Tibial nerve (tissue), 4 donors: ENCODE measurements around the gene GPHN. TPM values are rescaled to one million over a fixed set of nuclear protein-coding genes. Genes with fewer than 3 reads are reported as not detected.

Experiments used
- DNase-seq, 2 donors: peaks; one replicate each; pipeline ENCODE4 v3.0.0-alpha.2; 2019; ENCODE audit warnings: low spot score in 2 of 2
- H3K27ac ChIP-seq, 4 donors: fragments of 200-600 bp; sonication (generic) in 3 of 4; one replicate each; pipeline ENCODE4 v1.5.1; 2017 to 2019; ENCODE audit warnings: mild to moderate bottlenecking in 1 of 4
- H3K27me3 ChIP-seq, 2 donors: fragments of 200-600 bp; sonication (generic) in 1 of 2; one replicate each; pipeline versions ENCODE4 v1.5.1 to v1.6.0; 2017 to 2019
- H3K36me3 ChIP-seq, 3 donors: fragments of 200-600 bp; sonication (generic); one replicate each; pipeline ENCODE4 v1.5.1; 2018 to 2019
- H3K4me1 ChIP-seq, 4 donors: fragments of 200-600 bp; sonication (generic) in 3 of 4; one replicate each; pipeline ENCODE4 v1.5.1; 2017 to 2019
- H3K4me3 ChIP-seq, 4 donors: fragments of 200-600 bp; sonication (generic) in 3 of 4; one replicate each; pipeline ENCODE4 v1.5.1; 2017 to 2019; ENCODE audit warnings: mild to moderate bottlenecking in 1 of 4, moderate library complexity in 1 of 4
- H3K9me3 ChIP-seq, 4 donors: fragments of 200-600 bp; sonication (generic) in 3 of 4; one replicate each; pipeline ENCODE4 v1.5.1; 2017 to 2019
- CTCF ChIP-seq, 5 experiments: fragments of 200-600 bp in 3 of 5; fragments of 450-650 bp in 2 of 5; sonication (generic) in 3 of 5; IDR thresholded peaks; one replicate each; pipeline ENCODE4 v1.5.1; 2016 to 2019; ENCODE audit warnings: antibody characterized with exemption in 5 of 5, mild to moderate bottlenecking in 3 of 5, moderate library complexity in 2 of 5
- EP300 ChIP-seq, 2 donors: sonication (generic); formaldehyde crosslinking; IDR thresholded peaks; one replicate each; pipeline ENCODE4 v1.6.1; 2017; ENCODE audit warnings: antibody characterized with exemption in 2 of 2, mild to moderate bottlenecking in 1 of 2
- POLR2A ChIP-seq, 2 donors: fragments of 450-650 bp; IDR thresholded peaks; one replicate each; pipeline ENCODE4 v1.6.1; 2017; ENCODE audit warnings: antibody characterized with exemption in 2 of 2, mild to moderate bottlenecking in 2 of 2, moderate library complexity in 2 of 2
- WGBS, 2 donors: methylation state at CpG; one replicate each; pipeline ENCODE4 v1.1.5; 2018; 5-methylcytosine and 5-hydroxymethylcytosine counted together
- total RNA-seq, 4 donors: library from RNA; depleted of rRNA; stranded (reverse); fragments of >200 nt; gene quantifications; one replicate each; pipeline ENCODE4 v1.1.0, GENCODE V29; 2016

Gene GPHN
- total RNA-seq, 4 donors from 2014 or later: 16.3 to 73.0 (median 36.8) TPM

- DNase-seq: no peak
- no peaks in the 10 kb centered on the region for H3K9me3 ChIP-seq
- H3K27me3 ChIP-seq: no peaks in the 10 kb centered on the region
- no peak overlapping the region for H3K4me3 ChIP-seq
- no peak for TF ChIP-seq POLR2A (IDR thresholded peaks at IDR 0.05)
- TF ChIP-seq CTCF (IDR thresholded peaks at IDR 0.05): no peak
- TF ChIP-seq EP300 (IDR thresholded peaks at IDR 0.05): no peak
- H3K27ac ChIP-seq: no peak overlapping the region
- H3K4me1 ChIP-seq: peaks cover 0 to 12% (median 0%) of the 10 kb centered on the region in 4 donors
- H3K36me3 ChIP-seq: no peaks in the 10 kb centered on the region
Measured at GRCh38 chr14:66493750-66494149, 14.2 kb upstream of the GPHN start.

DNA sequence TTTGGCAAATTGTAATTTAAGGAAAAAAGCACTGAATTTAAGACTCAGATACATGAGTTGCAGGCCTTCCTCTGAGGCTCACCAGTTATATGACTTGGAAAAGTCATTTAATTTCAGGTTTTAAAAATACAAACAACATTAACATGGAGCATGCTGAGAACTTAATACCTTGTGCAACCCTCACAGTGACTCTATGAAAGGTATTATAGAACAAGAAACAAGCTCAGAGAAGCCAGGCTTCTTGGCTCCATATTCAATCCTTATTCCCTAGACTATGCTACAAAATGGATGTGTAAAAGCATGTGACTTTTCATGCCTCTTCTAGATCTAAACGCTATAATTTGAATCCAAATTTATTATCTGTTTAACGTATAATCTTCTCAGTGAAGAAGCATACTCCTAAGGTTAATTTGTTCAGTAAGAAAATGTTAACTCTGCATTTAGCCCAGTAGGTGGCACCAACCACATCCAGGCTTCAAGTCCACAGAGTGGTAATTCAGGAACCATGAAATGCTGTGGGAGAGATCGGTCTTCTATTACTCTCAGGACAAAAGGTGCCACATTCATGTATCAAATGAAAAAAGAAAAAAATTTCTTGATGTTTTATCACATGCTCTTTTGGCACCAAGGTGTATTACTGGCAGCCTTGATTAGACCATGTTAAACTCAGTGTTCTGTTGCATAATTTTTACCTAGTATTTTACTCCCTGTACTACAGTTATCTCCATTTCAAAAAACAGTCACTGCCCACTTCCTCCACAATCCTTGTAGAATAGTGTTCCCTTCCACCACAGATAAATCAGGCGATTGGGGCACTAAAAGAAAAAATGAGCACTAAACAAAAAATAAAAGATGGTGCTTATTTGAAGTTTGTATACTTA, 12.5 kb upstream of the GPHN start:
- no peaks in the 10 kb centered on the region for H3K9me3 ChIP-seq
- 3 to 4% methylated on average over 4 of the region's 4 CpGs for WGBS, 2 donors
- TF ChIP-seq EP300 (IDR thresholded peaks at IDR 0.05) (no peak), CTCF (IDR thresholded peaks at IDR 0.05) (peak; percentile 63 to 80 (median 68))
- H3K4me3 ChIP-seq: no peak overlapping the region
- H3K27ac ChIP-seq: no peak overlapping the region
- DNase-seq: peak in 1 of 2 donors; percentile 39
- no peaks in the 10 kb centered on the region for H3K27me3 ChIP-seq
- H3K4me1 ChIP-seq: peaks cover 0 to 12% (median 0%) of the 10 kb centered on the region in 4 donors
- no peaks in the 10 kb centered on the region for H3K36me3 ChIP-seq

DNA sequence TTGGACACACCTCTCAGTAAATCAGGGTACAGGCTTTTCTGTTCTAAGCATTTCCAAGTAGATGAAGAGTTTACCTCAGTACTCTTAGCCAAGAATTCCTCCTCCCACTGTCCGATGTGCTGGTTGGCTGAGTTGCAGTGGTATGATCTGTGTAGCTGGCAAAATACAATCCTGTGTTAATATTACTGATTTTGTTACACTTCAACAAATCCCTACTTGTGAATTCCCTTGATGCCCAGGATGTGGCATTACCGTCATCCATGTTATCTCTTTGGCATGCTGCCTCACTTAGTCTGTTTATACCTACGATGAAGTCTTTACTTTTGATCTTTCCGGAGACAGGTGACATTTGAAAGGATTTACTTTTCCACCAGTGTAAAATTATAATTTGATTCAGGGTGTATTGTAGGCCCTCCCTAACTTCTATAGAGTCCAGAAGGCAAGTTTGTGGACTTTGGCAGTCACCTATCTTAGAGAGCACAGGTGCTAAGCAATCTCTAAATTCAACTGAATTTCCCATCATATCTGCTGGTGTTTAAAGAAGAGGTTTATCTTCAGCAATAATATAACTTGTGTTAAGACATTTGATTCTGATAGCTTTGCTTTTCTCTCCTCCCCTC, 11.6 kb upstream of the GPHN start:
- H3K27ac ChIP-seq: no peak overlapping the region
- TF ChIP-seq POLR2A (IDR thresholded peaks at IDR 0.05): no peak
- TF ChIP-seq EP300 (IDR thresholded peaks at IDR 0.05): no peak
- TF ChIP-seq CTCF (IDR thresholded peaks at IDR 0.05): no peak
- peaks cover 0 to 12% (median 0%) of the 10 kb centered on the region in 4 donors for H3K4me1 ChIP-seq
- no peak overlapping the region for H3K4me3 ChIP-seq
- DNase-seq: no peak
- 76 to 82% methylated on average over 4 of the region's 4 CpGs for WGBS, 2 donors
- H3K36me3 ChIP-seq: no peaks in the 10 kb centered on the region
- no peaks in the 10 kb centered on the region for H3K9me3 ChIP-seq
- no peaks in the 10 kb centered on the region for H3K27me3 ChIP-seq

DNA sequence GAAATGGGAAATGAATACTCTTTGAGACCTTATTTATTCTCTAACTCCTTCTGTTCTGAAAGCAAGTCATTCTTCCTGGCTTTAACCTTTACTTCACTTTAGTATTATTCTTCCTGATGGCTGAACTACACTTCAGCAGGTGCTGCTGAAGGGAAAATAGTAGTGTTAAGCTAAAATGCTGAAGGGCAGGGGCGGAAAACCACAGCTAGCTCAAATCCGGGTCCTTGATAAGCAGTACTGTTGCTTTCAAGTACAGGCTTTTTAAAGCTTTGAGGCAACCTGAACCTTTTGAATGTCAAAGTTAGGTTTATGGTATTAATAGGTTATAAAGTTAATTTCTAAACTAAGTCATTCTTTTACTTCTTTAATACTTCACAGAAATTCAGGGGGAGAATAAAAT, 11.0 kb upstream of the GPHN start:
- no peak for TF ChIP-seq POLR2A (IDR thresholded peaks at IDR 0.05)
- no peak for TF ChIP-seq CTCF (IDR thresholded peaks at IDR 0.05)
- TF ChIP-seq EP300 (IDR thresholded peaks at IDR 0.05): no peak
- H3K27ac ChIP-seq: no peak overlapping the region
- H3K27me3 ChIP-seq: no peaks in the 10 kb centered on the region
- H3K4me1 ChIP-seq: peaks cover 0 to 12% (median 0%) of the 10 kb centered on the region in 4 donors
- no peak overlapping the region for H3K4me3 ChIP-seq
- DNase-seq: no peak
- WGBS, 2 donors: 71 to 74% methylated on average over 2 of the region's 2 CpGs
- H3K9me3 ChIP-seq: no peaks in the 10 kb centered on the region
- H3K36me3 ChIP-seq: no peaks in the 10 kb centered on the region

DNA sequence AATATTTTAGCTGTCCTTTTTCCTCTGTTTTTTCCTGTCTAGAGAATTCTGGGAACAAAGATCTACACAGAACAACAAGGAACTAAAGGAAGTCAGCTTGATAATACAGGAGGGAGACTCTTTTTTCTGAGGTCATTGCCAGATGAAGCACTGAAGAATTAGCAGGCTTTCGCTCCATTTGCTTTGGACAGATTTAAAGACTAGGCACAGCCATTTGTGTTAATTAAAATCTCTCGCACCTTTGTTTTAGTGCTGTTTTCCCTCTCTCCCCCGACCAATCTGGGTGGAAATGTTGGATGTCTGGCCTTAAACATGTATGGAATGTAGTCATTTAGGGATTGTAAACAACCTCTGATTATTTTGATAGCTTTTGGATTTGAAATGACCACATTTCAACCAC, 9.6 kb upstream of the GPHN start:
- peaks cover 0 to 12% (median 0%) of the 10 kb centered on the region in 4 donors for H3K4me1 ChIP-seq
- H3K4me3 ChIP-seq: no peak overlapping the region
- WGBS, 2 donors: 60 to 71% methylated on average over 3 of the region's 3 CpGs
- no peaks in the 10 kb centered on the region for H3K36me3 ChIP-seq
- no peak for DNase-seq
- H3K9me3 ChIP-seq: no peaks in the 10 kb centered on the region
- H3K27ac ChIP-seq: no peak overlapping the region
- TF ChIP-seq POLR2A (IDR thresholded peaks at IDR 0.05) (no peak), EP300 (IDR thresholded peaks at IDR 0.05) (no peak), CTCF (IDR thresholded peaks at IDR 0.05) (no peak)
- no peaks in the 10 kb centered on the region for H3K27me3 ChIP-seq
